ENCODE data around the gene ATRIP.
"Not testable (repeated sequence)": the region's sequence is repeated elsewhere in the genome, so short reads cannot be mapped to it uniquely, and the experiment has no call there.

Gene ATRIP

DNA sequence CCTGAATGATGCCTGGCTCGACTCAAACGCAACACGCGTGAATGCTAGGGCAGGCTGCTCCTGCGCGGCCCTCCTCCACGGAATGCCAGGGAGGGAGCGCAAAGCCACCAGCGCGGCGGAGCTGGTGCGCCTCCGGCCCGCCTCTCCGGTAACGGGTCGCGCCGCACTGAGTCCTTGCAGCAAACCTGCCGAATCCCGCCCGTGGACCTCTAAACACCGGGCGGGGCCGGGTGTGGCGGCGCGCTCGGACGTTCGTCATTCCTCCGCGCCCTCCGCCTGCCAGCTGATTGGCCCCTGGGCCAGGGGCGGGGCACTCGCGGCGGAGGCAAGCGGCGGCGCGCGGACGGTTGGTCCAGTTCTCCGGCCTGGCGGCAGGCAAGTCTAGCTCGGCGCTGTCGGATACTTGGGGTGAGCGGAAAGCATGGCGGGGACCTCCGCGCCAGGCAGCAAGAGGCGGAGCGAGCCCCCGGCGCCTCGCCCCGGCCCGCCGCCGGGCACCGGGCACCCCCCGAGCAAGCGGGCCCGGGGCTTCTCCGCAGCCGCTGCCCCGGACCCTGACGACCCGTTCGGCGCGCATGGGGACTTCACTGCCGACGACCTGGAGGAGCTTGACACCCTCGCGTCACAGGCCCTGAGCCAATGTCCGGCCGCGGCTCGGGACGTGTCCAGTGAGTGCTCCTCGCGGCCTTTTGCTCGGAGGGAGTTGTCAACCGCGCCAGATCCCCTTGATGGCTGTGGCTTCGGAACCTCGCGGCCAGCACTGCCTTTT, at the start of gene ATRIP:
Gene ATRIP (plus strand): TSS at position 313 of the 769 bp plus-strand sequence. CDS start 109 bp downstream, at position 422.
- DNase-seq, result peak; percentile 86

- no peak for DNase-seq
These were observed 48.5 kb upstream of the ATRIP start for GRCh38 chr3:48397767-48398681.

GRCh38 chr3:48398701-48399386, 47.7 kb upstream of the ATRIP start:
- no peak for DNase-seq

GRCh38 chr3:48399387-48400172, 47.0 kb upstream of the ATRIP start:
- DNase-seq, result no peak

GRCh38 chr3:48400824-48401433, 45.6 kb upstream of the ATRIP start:
- DNase-seq, result peak; percentile 34

GRCh38 chr3:48401434-48401901, 45.1 kb upstream of the ATRIP start:
- not testable (repeated sequence) for DNase-seq

DNA sequence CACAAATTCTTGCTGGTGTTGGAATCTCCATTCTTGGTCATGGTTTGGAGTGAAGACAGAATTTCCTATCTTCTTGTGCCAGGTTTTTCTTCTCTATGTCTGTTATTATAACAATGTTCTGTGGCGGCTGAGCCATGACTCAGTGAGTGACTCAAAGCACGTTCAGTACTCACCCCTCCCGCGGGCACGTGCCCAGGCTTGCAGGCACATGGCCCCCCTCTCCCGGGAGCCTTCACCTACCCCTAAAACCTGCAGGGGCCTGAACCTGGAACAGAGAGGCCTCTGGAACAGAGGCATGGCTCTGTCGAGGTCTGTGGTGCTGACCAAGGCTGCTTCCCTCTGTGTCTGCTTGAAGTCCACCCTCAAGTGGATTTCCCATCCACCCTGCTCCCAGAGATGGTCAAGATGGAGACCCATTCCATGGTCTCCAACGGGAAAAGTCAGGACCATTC, 44.2 kb upstream of the ATRIP start:
- DNase-seq, result no peak

DNA sequence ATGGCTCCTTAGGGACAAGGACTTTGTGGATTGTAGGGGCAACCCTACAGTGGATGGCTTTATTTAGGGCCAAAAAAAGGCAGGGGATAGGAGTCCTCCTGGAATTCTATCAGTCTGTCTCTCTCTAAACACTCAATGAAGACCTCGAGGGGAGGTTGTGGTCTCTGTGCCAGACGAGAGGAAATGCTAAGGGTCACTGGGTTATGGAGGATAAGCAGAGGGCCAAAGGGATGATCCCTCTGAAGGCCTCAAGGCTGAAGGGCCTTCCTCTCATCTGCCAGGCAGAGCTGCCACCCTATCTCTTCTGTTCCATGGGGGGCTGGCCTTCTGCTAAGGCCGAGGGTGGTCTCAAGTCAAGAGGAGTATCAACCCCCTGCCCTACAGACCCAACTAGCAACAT, 43.6 kb upstream of the ATRIP start:
- no peak for DNase-seq

GRCh38 chr3:48403533-48404439, 42.8 kb upstream of the ATRIP start:
- DNase-seq, result no peak

DNA sequence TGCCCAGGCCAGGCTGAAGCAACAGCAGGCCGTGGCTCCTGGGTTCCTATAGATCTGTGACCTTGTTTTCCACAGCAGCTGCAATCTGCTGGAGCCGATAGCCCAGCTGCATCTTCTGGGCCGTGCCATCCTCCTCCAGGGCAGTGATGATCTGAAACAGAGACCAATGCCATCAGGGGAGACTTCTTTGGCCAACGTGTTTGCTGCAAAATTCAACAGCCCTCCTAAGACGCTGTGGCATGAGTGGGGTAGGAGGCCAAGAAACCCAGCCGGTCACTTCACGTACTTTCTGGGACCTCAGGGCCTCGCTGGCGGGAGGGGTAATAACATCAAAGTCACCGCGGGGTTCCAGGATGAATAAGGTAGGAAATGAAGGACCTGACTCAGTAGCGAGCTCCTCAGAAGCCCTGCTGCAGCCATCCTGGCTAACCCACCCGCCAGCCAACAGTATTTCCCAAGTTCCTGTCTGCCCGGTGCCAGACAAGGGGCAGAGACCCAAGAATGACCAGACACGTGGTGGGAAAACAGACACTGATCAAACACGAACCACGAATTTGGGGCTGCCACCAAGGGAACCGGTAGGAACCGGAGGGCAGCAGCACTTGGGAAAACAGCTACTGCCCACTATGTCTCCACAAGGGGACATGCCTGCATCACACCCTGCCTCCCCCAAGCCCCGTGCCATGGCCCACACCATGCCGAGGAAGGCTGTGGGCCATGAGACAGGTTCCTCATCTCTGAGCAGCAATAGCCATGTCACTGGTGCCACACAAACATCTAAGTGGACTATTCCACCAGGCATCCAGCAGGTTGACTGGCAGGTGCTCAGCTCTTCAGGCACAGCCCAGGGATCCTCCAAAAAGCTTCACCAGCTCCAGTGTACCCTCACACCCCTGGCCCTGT, 41.8 kb upstream of the ATRIP start:
- DNase-seq, result no peak

- no peak for DNase-seq
These were observed 41.1 kb upstream of the ATRIP start for GRCh38 chr3:48405343-48405881.

DNA sequence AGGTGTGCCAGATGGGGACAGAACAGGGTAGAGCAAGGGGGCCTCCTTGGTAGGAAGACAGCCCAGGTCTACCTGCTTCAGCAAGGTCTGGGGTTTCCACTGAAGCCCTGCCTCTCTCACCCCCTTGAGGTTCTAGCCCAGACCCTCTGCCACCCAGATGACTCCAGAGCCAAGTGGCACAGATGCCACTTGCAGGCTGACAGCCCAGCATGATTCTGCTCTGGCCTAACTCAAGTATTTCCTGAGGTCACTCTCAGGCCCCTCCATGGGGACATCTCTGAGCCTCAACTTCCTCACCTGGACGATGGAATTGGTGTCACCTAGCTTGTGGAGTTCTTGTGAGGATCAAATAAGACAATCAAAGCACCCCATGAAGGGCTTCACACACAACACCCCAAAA, 40.6 kb upstream of the ATRIP start:
- DNase-seq, result no peak

- DNase-seq, result no peak
These were observed 39.8 kb upstream of the ATRIP start for GRCh38 chr3:48406443-48407431.

- DNase-seq, result no peak
These were observed 38.9 kb upstream of the ATRIP start for GRCh38 chr3:48407542-48408099.

GRCh38 chr3:48408823-48409281, 37.7 kb upstream of the ATRIP start:
- no peak for DNase-seq

- no peak for DNase-seq
These were observed 37.0 kb upstream of the ATRIP start for GRCh38 chr3:48409291-48410201.

Data from NCI-H146 (cell line).